ENCODE measurements around the gene SLC10A1. TPM values are rescaled to one million over a fixed set of nuclear protein-coding genes. Genes with fewer than 3 reads are reported as not detected.

SLC10A1 gene
- total RNA-seq, 4 donors from 2014 or later = not detected

- peak; percentile 93 for ATAC-seq (ENCODE audit: low FRiP score)
Measured at GRCh38 chr14:69726761-69727511, 70.1 kb downstream of the SLC10A1 start.

More at GRCh38 chr14:69726761-69727511, 70.1 kb downstream of the SLC10A1 start:
- peak in 2 of 3 donors; percentile 85 to 89 for TF ChIP-seq CTCF (IDR thresholded peaks at IDR 0.05)
- DNase-seq (ENCODE audit: low spot score) = peak; percentile 80

Small RNA genes within 50 kb of the gene (small RNA-seq; reads per million reads assigned to genes)
- gene RF00614 = not detected

Other genes with a start within 250 kb of the SLC10A1 start
- under 1 TPM in 1 of 4 donors, not detected in 3; 0.09 TPM for gene CCDC177, start 222.4 kb downstream of the SLC10A1 start, total RNA-seq
- 10 to 100 TPM; 31.1 to 73.3 (median 52.7) TPM for gene SUSD6, start 185.6 kb downstream of the SLC10A1 start, total RNA-seq
- 100 to 1,000 TPM; 198 to 421 (median 367) TPM for gene SRSF5, start 30.1 kb downstream of the SLC10A1 start, total RNA-seq
- 1 to 10 TPM in 3 of 4 donors, under 1 TPM in 1; 0.60 to 5.8 (median 1.2) TPM for gene SMOC1, start 82.2 kb upstream of the SLC10A1 start, total RNA-seq

All from omental fat pad (tissue), 4 donors.